BLaER1 treated with 17β-estradiol and CSF1 and Interleukin-3, amounts not matched to agents 10 nM and 100 nM (cell line): Measurements from ENCODE around the gene DNER.

Experiments
- H3K27ac ChIP-seq, 11 experiments: shearing (Covaris generic); formaldehyde crosslinking; 2 replicates each; pipeline ENCODE4 v1.8.1; 2022
- H3K27me3 ChIP-seq, 11 experiments: shearing (Covaris generic); formaldehyde crosslinking; 2 replicates each; pipeline ENCODE4 v1.8.1; 2022
- H3K36me3 ChIP-seq, 11 experiments: shearing (Covaris generic); formaldehyde crosslinking; 2 replicates each; pipeline ENCODE4 v1.8.1; 2022
- H3K4me1 ChIP-seq, 10 experiments: shearing (Covaris generic); formaldehyde crosslinking; 2 replicates each; pipeline ENCODE4 v1.8.1; 2022
- H3K4me2 ChIP-seq, 11 experiments: shearing (Covaris generic); formaldehyde crosslinking; 2 replicates each; pipeline ENCODE4 v1.8.1; 2022
- H3K4me3 ChIP-seq, 10 experiments: shearing (Covaris generic); formaldehyde crosslinking; 2 replicates each; pipeline ENCODE4 v1.8.1; 2022
- H3K9ac ChIP-seq, 11 experiments: shearing (Covaris generic); formaldehyde crosslinking; 2 replicates each; pipeline ENCODE4 v1.8.1; 2022
- H3K9me3 ChIP-seq, 11 experiments: shearing (Covaris generic); formaldehyde crosslinking; replicated peaks in 1 of 11; 2 replicates each; pipeline ENCODE4 v1.8.1; 2022
- H4K20me1 ChIP-seq, 11 experiments: shearing (Covaris generic); formaldehyde crosslinking; 2 replicates each; pipeline ENCODE4 v1.8.1; 2022
- Cebpa-rat ChIP-seq, 11 experiments: shearing (Covaris generic); IDR thresholded peaks; 2 replicates each; pipeline ENCODE4 v1.8.1; 2022

Gene DNER

DNA sequence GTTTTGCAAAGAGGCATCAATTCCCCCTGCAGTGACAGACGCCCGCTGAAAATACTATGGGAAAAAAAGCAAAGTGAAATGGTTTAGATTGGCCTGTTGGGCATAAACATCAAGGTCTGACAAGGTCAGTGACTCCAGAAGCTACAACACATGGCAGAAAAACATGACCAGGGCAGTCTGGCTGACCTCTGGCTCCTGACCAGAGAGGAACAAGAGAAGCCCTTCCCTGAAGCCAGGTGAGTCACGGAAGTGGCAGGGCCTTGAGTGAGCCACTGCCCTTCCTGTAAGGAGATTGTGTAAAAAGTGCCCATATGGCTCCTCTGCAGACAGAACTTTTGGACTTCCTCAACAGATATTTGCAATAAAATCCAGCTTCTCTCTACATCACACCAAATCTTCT lies 72.0 kb downstream of the DNER start:
- no peaks in the 10 kb centered on the region for H3K36me3 ChIP-seq
- H3K27ac ChIP-seq: no peak overlapping the region
- no peaks in the 10 kb centered on the region for H4K20me1 ChIP-seq
- no peak overlapping the region for H3K4me3 ChIP-seq
- no peaks in the 10 kb centered on the region for H3K9me3 ChIP-seq
- no peak for TF ChIP-seq Cebpa-rat (IDR thresholded peaks at IDR 0.05)
- H3K4me1 ChIP-seq: peaks cover 0 to 6% (median 0%) of the 10 kb centered on the region in 10 experiments; a peak in 1 of 20 replicates
- H3K4me2 ChIP-seq: peak overlapping the region in 2 of 11 experiments; percentile 19 to 33; a peak in 3 of 22 replicates
- no peak overlapping the region for H3K9ac ChIP-seq
- no peaks in the 10 kb centered on the region for H3K27me3 ChIP-seq

DNA sequence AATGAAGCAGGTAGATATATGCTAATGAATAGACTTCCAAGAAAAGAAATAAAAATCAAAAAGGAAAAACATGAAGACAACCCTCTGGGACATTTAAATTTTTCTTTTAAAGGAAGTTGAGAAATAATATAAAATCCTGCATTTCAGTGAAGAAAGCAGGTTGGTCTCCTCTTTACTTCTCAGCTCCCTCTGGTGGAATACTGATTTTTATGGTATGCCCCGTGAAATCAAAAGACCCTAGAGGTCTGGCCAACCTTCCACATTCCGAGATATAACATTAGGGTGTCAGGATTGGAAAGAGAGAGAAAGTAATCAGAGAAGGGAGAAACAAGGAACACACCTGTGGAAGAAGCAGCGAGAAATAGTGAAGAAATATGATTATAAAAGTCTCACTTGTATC lies 72.7 kb downstream of the DNER start:
- H3K9me3 ChIP-seq: no peaks in the 10 kb centered on the region
- H4K20me1 ChIP-seq: no peaks in the 10 kb centered on the region
- H3K9ac ChIP-seq: no peak overlapping the region
- no peak for TF ChIP-seq Cebpa-rat (IDR thresholded peaks at IDR 0.05)
- no peaks in the 10 kb centered on the region for H3K27me3 ChIP-seq
- H3K27ac ChIP-seq: no peak overlapping the region
- peaks cover 0 to 6% (median 0%) of the 10 kb centered on the region in 10 experiments; a peak in 1 of 20 replicates for H3K4me1 ChIP-seq
- no peaks in the 10 kb centered on the region for H3K36me3 ChIP-seq
- H3K4me2 ChIP-seq: no peak overlapping the region
- no peak overlapping the region for H3K4me3 ChIP-seq

GRCh38 chr2:229640636-229641035 lies 73.7 kb downstream of the DNER start:
- Histone ChIP-seq H4K20me1 (no peaks in the 10 kb centered on the region), H3K4me2 (no peak overlapping the region), H3K4me3 (no peak overlapping the region), H3K4me1 (peaks cover 0 to 6% (median 0%) of the 10 kb centered on the region in 10 experiments; a peak in 1 of 20 replicates), H3K27me3 (no peaks in the 10 kb centered on the region), H3K36me3 (no peaks in the 10 kb centered on the region), H3K9me3 (no peaks in the 10 kb centered on the region), H3K27ac (no peak overlapping the region), H3K9ac (no peak overlapping the region)
- TF ChIP-seq Cebpa-rat (IDR thresholded peaks at IDR 0.05): no peak

- Histone ChIP-seq H3K9ac (no peak overlapping the region), H3K27ac (no peak overlapping the region), H3K4me3 (no peak overlapping the region), H3K27me3 (no peaks in the 10 kb centered on the region), H4K20me1 (no peaks in the 10 kb centered on the region), H3K4me2 (no peak overlapping the region), H3K4me1 (peaks cover 0 to 4% (median 0%) of the 10 kb centered on the region in 10 experiments; a peak in 1 of 20 replicates), H3K9me3 (no peaks in the 10 kb centered on the region), H3K36me3 (no peaks in the 10 kb centered on the region)
- TF ChIP-seq Cebpa-rat (IDR thresholded peaks at IDR 0.05): no peak
Observed at GRCh38 chr2:229636571-229636970, 77.8 kb downstream of the DNER start.

- Histone ChIP-seq H3K27me3 (no peaks in the 10 kb centered on the region), H3K27ac (no peak overlapping the region), H3K4me1 (peaks cover 0 to 4% (median 0%) of the 10 kb centered on the region in 10 experiments; a peak in 1 of 20 replicates), H3K9me3 (no peaks in the 10 kb centered on the region), H3K4me3 (no peak overlapping the region), H3K36me3 (no peaks in the 10 kb centered on the region), H3K4me2 (no peak overlapping the region), H3K9ac (no peak overlapping the region), H4K20me1 (no peaks in the 10 kb centered on the region)
- TF ChIP-seq Cebpa-rat (IDR thresholded peaks at IDR 0.05): no peak
Observed at GRCh38 chr2:229635371-229635680, 79.0 kb downstream of the DNER start.

DNA sequence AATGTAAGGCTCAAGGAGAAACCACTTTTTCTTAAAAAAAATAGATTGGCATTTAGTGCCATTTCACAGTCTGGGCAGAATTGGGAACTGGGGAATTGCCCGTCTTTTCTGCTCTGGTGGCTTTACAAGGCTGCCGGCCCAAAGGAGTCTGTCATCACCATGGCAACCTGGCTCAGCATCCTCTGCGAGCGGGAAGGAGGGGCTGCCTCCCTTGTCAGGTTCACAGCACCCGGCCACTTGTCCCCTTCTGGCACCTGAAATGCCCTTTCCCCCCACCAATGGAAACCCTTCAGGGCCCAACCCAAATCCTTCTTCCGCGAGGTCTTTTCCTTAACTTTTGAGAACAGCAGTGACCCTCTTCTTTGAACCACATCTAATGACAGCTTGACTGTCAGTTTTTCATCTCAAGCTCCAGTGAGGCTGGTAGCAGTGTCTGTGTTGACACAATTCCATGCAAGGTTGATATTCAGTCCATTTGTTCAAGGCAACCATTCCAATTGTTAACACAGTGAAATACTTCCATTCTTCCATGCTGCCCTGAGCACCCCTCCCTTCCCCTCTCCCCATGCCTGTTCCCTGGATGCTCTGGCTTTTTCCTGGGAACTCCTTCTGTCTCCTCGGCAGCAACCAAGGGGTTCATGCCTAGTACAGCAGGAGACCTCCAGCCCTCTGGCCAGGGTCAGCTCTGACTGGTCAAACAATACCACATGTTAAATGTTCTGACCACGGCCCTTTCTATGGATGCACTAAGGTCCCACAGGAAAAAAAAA lies 79.6 kb downstream of the DNER start:
- H3K4me1 ChIP-seq: peaks cover 0 to 4% (median 0%) of the 10 kb centered on the region in 10 experiments; a peak in 1 of 20 replicates
- no peak overlapping the region for H3K4me2 ChIP-seq
- H4K20me1 ChIP-seq: no peaks in the 10 kb centered on the region
- H3K36me3 ChIP-seq: no peaks in the 10 kb centered on the region
- no peak overlapping the region for H3K27ac ChIP-seq
- no peak overlapping the region for H3K4me3 ChIP-seq
- H3K9ac ChIP-seq: no peak overlapping the region
- no peaks in the 10 kb centered on the region for H3K9me3 ChIP-seq
- H3K27me3 ChIP-seq: no peaks in the 10 kb centered on the region
- TF ChIP-seq Cebpa-rat (IDR thresholded peaks at IDR 0.05): no peak

DNA sequence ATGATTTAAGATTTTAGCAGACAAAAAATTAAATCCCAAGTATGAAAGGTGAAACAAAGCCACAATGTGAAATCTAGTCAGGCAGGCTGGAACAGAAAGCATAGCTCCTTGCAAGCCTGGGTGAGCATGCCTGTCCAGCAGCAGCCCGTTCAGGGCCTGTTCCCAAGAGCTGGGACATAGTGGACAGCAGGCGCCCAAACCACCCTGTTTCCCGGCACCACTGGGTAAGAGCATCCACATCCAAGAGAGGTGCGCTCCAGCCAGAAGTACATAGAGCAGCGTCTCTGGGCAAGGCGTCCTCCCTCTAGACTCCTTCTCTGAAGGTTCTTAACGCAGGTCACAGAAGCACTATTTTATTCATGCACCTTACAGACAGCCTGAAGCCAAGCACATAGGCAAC lies 80.8 kb downstream of the DNER start:
- Histone ChIP-seq H3K4me3 (no peak overlapping the region), H3K27me3 (no peaks in the 10 kb centered on the region), H3K36me3 (no peaks in the 10 kb centered on the region), H4K20me1 (no peaks in the 10 kb centered on the region), H3K4me2 (no peak overlapping the region), H3K9ac (no peak overlapping the region), H3K4me1 (peaks cover 0 to 12% (median 4%) of the 10 kb centered on the region in 10 experiments; a peak in 12 of 20 replicates), H3K9me3 (no peaks in the 10 kb centered on the region), H3K27ac (no peak overlapping the region)
- TF ChIP-seq Cebpa-rat (IDR thresholded peaks at IDR 0.05): no peak

- Histone ChIP-seq H3K4me2 (peak overlapping the region in 6 of 11 experiments; percentile 12 to 69 (median 53); a peak in 10 of 22 replicates), H3K27ac (no peak overlapping the region), H3K9ac (no peak overlapping the region), H3K36me3 (no peaks in the 10 kb centered on the region), H3K4me3 (no peak overlapping the region), H3K27me3 (no peaks in the 10 kb centered on the region), H3K4me1 (peaks cover 0 to 19% (median 5%) of the 10 kb centered on the region in 10 experiments; a peak in 11 of 20 replicates), H4K20me1 (no peaks in the 10 kb centered on the region), H3K9me3 (peaks cover 0 to 5% (median 0%) of the 10 kb centered on the region in 11 experiments; a peak in 1 of 22 replicates)
- no peak for TF ChIP-seq Cebpa-rat (IDR thresholded peaks at IDR 0.05)
Observed at GRCh38 chr2:229629039-229629438, 85.3 kb downstream of the DNER start.

GRCh38 chr2:229627728-229628127 lies 86.6 kb downstream of the DNER start:
- Histone ChIP-seq H3K9me3 (peaks cover 0 to 5% (median 0%) of the 10 kb centered on the region in 11 experiments; a peak in 1 of 22 replicates), H3K4me1 (peaks cover 0 to 19% (median 5%) of the 10 kb centered on the region in 10 experiments; a peak in 11 of 20 replicates), H3K4me2 (peak overlapping the region in 2 of 11 experiments; percentile 3 to 69; a peak in 2 of 22 replicates), H4K20me1 (no peaks in the 10 kb centered on the region), H3K27me3 (no peaks in the 10 kb centered on the region), H3K27ac (no peak overlapping the region), H3K36me3 (no peaks in the 10 kb centered on the region), H3K4me3 (no peak overlapping the region), H3K9ac (no peak overlapping the region)
- no peak for TF ChIP-seq Cebpa-rat (IDR thresholded peaks at IDR 0.05)
